Bladder microvascular endothelial cell (primary cell): ENCODE data around the gene EID1. TPM values are rescaled to one million over a fixed set of nuclear protein-coding genes. Genes with fewer than 3 reads are reported as not detected.

Experiments used
- total RNA-seq: library from RNA; depleted of rRNA; stranded (reverse); fragments of >200 nt; gene quantifications from 2 replicates; pipeline ENCODE4 v1.2.3, GENCODE V29; 2014

Gene EID1, protein sequence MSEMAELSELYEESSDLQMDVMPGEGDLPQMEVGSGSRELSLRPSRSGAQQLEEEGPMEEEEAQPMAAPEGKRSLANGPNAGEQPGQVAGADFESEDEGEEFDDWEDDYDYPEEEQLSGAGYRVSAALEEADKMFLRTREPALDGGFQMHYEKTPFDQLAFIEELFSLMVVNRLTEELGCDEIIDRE
- total RNA-seq: 170 and 186 TPM in 2 replicates

DNA sequence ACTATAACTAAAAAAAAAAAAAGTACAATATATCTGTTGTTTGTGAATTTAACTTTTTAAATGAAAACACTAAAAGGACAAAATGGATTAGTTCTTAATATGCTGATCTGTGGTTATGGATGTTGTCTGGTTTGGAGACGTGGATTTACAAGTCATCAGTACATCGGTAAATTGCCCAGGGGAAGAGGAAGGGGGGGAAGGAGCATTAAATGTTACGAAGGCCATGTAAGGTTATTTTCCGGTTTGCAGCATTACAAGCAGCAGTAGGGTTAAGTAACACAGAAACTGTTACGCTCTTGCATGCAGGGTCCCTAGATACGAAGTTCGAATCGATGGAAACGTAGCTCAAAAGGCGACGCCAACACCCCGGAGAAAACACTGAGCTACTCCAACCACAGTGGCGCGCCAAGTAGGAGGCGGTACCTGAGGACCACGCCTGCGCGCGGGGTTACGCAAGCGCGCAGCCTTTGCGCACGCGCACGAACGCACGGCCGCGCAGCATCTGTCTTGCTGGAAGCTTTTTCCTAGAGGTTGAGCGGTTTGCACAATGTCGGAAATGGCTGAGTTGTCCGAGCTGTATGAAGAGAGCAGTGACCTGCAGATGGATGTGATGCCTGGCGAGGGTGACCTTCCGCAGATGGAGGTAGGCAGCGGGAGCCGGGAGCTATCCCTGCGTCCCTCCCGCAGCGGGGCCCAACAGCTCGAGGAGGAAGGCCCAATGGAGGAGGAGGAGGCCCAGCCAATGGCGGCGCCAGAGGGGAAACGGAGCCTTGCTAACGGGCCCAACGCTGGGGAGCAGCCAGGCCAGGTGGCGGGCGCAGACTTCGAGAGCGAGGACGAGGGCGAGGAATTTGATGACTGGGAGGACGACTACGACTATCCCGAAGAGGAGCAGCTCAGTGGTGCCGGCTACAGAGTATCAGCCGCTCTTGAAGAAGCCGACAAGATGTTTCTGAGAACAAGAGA, at the start of gene EID1:
TSS of gene EID1 (plus strand) at position 505 of the 966 bp plus-strand sequence. CDS start at position 548, 43 bp downstream.

Other genes starting within 250 kb of the EID1 start
- 88.4 and 123 TPM in 2 replicates for gene FBN1, start 232.4 kb upstream of the EID1 start, total RNA-seq
- gene CEP152, start 67.1 kb upstream of the EID1 start, total RNA-seq: 7.4 and 8.9 TPM in 2 replicates
- gene SHC4, start 85.8 kb downstream of the EID1 start, total RNA-seq: 0.16 and 0.57 TPM in 2 replicates
- 25.1 and 38.8 TPM in 2 replicates for gene SECISBP2L, start 168.3 kb downstream of the EID1 start, total RNA-seq